Lower leg skin (tissue), 3 donors: ENCODE measurements around the gene KCTD19.

Source experiments
- POLR2A ChIP-seq, 2 donors: fragments of 450-650 bp; IDR thresholded peaks; one replicate each; pipeline ENCODE4 v1.6.1; 2016 to 2017; ENCODE audit warnings: antibody characterized with exemption in 2 of 2, mild to moderate bottlenecking in 1 of 2, moderate library complexity in 1 of 2
- TF ChIP-seq, protein P1 (sequence below), 3 donors: fragments of 450-650 bp; IDR thresholded peaks; one replicate each; pipeline ENCODE4 v1.5.1; 2016; ENCODE audit warnings: antibody characterized with exemption in 3 of 3, mild to moderate bottlenecking in 3 of 3, moderate library complexity in 2 of 3

DNA sequence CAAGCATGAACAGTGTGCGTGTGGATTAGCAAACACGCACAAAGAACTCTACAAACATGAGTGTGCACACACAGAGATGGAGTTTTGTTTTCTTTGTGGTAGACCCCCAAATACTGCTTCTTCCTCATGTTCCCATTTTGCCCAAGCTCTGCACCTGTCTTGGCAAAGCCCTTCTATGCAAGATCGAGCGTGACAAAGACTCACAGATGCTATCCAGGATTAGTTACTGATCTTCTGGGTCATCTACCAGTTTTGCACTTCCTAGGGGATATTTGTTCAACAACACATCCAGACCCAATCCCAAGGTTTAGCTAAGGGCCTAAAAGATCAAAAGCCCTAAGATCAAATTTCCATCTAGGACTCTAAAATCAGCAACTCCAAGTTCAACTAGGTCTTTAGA lies 16.1 kb upstream of the KCTD19 start:
- TF ChIP-seq, protein P1, sequence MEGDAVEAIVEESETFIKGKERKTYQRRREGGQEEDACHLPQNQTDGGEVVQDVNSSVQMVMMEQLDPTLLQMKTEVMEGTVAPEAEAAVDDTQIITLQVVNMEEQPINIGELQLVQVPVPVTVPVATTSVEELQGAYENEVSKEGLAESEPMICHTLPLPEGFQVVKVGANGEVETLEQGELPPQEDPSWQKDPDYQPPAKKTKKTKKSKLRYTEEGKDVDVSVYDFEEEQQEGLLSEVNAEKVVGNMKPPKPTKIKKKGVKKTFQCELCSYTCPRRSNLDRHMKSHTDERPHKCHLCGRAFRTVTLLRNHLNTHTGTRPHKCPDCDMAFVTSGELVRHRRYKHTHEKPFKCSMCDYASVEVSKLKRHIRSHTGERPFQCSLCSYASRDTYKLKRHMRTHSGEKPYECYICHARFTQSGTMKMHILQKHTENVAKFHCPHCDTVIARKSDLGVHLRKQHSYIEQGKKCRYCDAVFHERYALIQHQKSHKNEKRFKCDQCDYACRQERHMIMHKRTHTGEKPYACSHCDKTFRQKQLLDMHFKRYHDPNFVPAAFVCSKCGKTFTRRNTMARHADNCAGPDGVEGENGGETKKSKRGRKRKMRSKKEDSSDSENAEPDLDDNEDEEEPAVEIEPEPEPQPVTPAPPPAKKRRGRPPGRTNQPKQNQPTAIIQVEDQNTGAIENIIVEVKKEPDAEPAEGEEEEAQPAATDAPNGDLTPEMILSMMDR (IDR thresholded peaks at IDR 0.05) = no peak
- TF ChIP-seq POLR2A (IDR thresholded peaks at IDR 0.05) = no peak
